Esophagus muscularis mucosa (tissue), 4 donors: Measurements from ENCODE around the gene KIAA0513.

Experiments used
- CTCF ChIP-seq, 3 experiments: fragments of 200-600 bp in 2 of 3; fragments of 450-650 bp in 1 of 3; sonication (generic) in 2 of 3; IDR thresholded peaks; one replicate each; pipeline ENCODE4 v1.5.1; 2017 to 2019; ENCODE audit warnings: antibody characterized with exemption in 3 of 3, mild to moderate bottlenecking in 2 of 3, moderate library complexity in 1 of 3
- EP300 ChIP-seq: sonication (generic); formaldehyde crosslinking; IDR thresholded peaks from one replicate; pipeline ENCODE4 v1.6.1; 2017; ENCODE audit warnings: antibody characterized with exemption
- POLR2A ChIP-seq: fragments of 450-650 bp; IDR thresholded peaks from one replicate; pipeline ENCODE4 v1.6.1; 2017; ENCODE audit warnings: antibody characterized with exemption, moderate library complexity, mild to moderate bottlenecking, low read depth
- POLR2AphosphoS5 ChIP-seq, 2 donors: sonication (generic); formaldehyde crosslinking; IDR thresholded peaks; one replicate each; pipeline ENCODE4 v1.6.1; 2017; ENCODE audit warnings: antibody characterized with exemption in 2 of 2

GRCh38 chr16:85002099-85002541 lies 25.5 kb upstream of the KIAA0513 start:
- TF ChIP-seq CTCF (IDR thresholded peaks at IDR 0.05) (no peak), EP300 (no peak), POLR2A (no peak), POLR2AphosphoS5 (IDR thresholded peaks at IDR 0.05) (no peak)
